COR-L47 (cell line): ENCODE measurements around the gene POLK.
"Not testable (repeated sequence)": the region's sequence is repeated elsewhere in the genome, so short reads cannot be mapped to it uniquely, and the experiment has no call there.

ENCODE experiments used
- DNase-seq: peaks from one replicate; lab custom pipeline; 2025; lab: John Stamatoyannopoulos, UW

The POLK gene

GRCh38 chr5:75510836-75511434, 756 bp upstream of the POLK start:
- DNase-seq, result peak; percentile 31

GRCh38 chr5:75512383-75513074, 838 bp downstream of the POLK start:
- no peak for DNase-seq

GRCh38 chr5:75513841-75514240, 2.1 kb downstream of the POLK start:
- DNase-seq, result no peak

GRCh38 chr5:75514323-75514722, 2.6 kb downstream of the POLK start:
- no peak for DNase-seq

- no peak for DNase-seq
Measured at GRCh38 chr5:75519761-75520160, 8.1 kb downstream of the POLK start.

- DNase-seq, result no peak
Measured at GRCh38 chr5:75521195-75521594, 9.5 kb downstream of the POLK start.

- DNase-seq, result no peak
Measured at GRCh38 chr5:75522025-75522424, 10.3 kb downstream of the POLK start.

GRCh38 chr5:75522542-75522941, 10.9 kb downstream of the POLK start:
- DNase-seq, result no peak

- DNase-seq, result no peak
Measured at GRCh38 chr5:75523275-75523674, 11.6 kb downstream of the POLK start.

GRCh38 chr5:75524071-75524470, 12.4 kb downstream of the POLK start:
- DNase-seq, result no peak

- DNase-seq, result no peak
Measured at GRCh38 chr5:75524591-75524990, 12.9 kb downstream of the POLK start.

GRCh38 chr5:75525344-75525743, 13.7 kb downstream of the POLK start:
- no peak for DNase-seq

- no peak for DNase-seq
Measured at GRCh38 chr5:75526070-75526469, 14.4 kb downstream of the POLK start.

- DNase-seq, result no peak
Measured at GRCh38 chr5:75529185-75529584, 17.5 kb downstream of the POLK start.

GRCh38 chr5:75532190-75532589, 20.5 kb downstream of the POLK start:
- no peak for DNase-seq

- not testable (repeated sequence) for DNase-seq
Measured at GRCh38 chr5:75533716-75534115, 22.0 kb downstream of the POLK start.

GRCh38 chr5:75534734-75535133, 23.0 kb downstream of the POLK start:
- no peak for DNase-seq

GRCh38 chr5:75536147-75536546, 24.5 kb downstream of the POLK start:
- DNase-seq, result no peak

GRCh38 chr5:75536694-75537360, 25.1 kb downstream of the POLK start:
- peak; percentile 22 for DNase-seq

- DNase-seq, result no peak
Measured at GRCh38 chr5:75538211-75538610, 26.5 kb downstream of the POLK start.

GRCh38 chr5:75545131-75545530, 33.4 kb downstream of the POLK start:
- DNase-seq, result no peak

- no peak for DNase-seq
Measured at GRCh38 chr5:75546830-75547229, 35.1 kb downstream of the POLK start.

- DNase-seq, result no peak
Measured at GRCh38 chr5:75547812-75548211, 36.1 kb downstream of the POLK start.
